ENCODE measurements around the gene YEATS2. TPM values are rescaled to one million over a fixed set of nuclear protein-coding genes. Genes with fewer than 3 reads are reported as not detected.

YEATS2 gene
- total RNA-seq, 1 donor from 2014 or later = 65.1 TPM

- H3K36me3 Mint-ChIP-seq (ENCODE audit: low read depth, unreplicated experiment) = peaks cover 28% of the 10 kb centered on the region
Measured at GRCh38 chr3:183845090-183845489, 147.5 kb downstream of the YEATS2 start.

GRCh38 chr3:183845608-183846288 lies 148.2 kb downstream of the YEATS2 start:
- Mint-ChIP-seq H3K36me3 (ENCODE audit: low read depth, unreplicated experiment) (peaks cover 28% of the 10 kb centered on the region), H3K9me3 (ENCODE audit: unreplicated experiment) (no peaks in the 10 kb centered on the region), H3K27ac (ENCODE audit: unreplicated experiment) (no peak overlapping the region), H3K27me3 (ENCODE audit: unreplicated experiment) (no peaks in the 10 kb centered on the region), H3K4me3 (ENCODE audit: unreplicated experiment) (no peak overlapping the region), H3K4me1 (ENCODE audit: unreplicated experiment) (no peaks in the 10 kb centered on the region)
- no peak for DNase-seq (ENCODE audit: low spot score)
- TF ChIP-seq, protein P1, sequence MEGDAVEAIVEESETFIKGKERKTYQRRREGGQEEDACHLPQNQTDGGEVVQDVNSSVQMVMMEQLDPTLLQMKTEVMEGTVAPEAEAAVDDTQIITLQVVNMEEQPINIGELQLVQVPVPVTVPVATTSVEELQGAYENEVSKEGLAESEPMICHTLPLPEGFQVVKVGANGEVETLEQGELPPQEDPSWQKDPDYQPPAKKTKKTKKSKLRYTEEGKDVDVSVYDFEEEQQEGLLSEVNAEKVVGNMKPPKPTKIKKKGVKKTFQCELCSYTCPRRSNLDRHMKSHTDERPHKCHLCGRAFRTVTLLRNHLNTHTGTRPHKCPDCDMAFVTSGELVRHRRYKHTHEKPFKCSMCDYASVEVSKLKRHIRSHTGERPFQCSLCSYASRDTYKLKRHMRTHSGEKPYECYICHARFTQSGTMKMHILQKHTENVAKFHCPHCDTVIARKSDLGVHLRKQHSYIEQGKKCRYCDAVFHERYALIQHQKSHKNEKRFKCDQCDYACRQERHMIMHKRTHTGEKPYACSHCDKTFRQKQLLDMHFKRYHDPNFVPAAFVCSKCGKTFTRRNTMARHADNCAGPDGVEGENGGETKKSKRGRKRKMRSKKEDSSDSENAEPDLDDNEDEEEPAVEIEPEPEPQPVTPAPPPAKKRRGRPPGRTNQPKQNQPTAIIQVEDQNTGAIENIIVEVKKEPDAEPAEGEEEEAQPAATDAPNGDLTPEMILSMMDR (IDR thresholded peaks at IDR 0.05; ENCODE audit: unreplicated experiment) = no peak

More at GRCh38 chr3:183845090-183845489, 147.5 kb downstream of the YEATS2 start:
- Mint-ChIP-seq H3K9me3 (ENCODE audit: unreplicated experiment) (no peaks in the 10 kb centered on the region), H3K27ac (ENCODE audit: unreplicated experiment) (no peak overlapping the region), H3K4me1 (ENCODE audit: unreplicated experiment) (no peaks in the 10 kb centered on the region), H3K27me3 (ENCODE audit: unreplicated experiment) (no peaks in the 10 kb centered on the region), H3K4me3 (ENCODE audit: unreplicated experiment) (no peak overlapping the region)
- TF ChIP-seq, protein P1 (IDR thresholded peaks at IDR 0.05; ENCODE audit: unreplicated experiment) = no peak
- no peak for DNase-seq (ENCODE audit: low spot score)

DNA sequence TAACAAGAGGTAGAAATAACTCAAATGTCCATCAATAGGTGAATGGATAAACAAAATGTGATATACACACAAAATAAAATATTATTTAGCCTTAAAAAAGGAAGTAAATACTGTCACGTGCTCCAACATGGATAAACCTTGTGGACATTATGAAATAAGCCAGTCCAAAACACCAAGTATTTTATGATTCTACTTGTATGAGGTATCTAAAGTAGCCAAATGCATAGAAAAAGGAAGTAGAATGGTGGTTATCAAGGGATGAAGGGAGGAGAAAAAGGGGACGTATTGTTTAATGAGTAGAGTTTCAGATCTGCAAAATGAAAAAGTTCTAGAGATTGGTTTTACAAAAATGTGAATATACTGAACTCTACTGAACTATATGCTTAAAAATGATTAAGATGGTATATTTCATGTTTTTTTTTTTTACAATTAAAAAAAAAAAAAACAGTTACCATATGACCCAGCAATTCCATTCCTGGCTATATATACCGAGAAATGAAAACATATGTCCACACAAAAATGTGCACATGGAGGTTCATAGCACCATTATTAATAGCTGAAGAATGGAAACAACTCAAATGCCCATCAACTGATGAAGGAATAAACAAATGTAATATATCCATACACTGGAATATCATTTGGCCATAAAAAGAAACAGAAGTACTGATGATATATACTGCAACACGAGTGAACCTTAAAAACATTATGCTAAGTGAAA lies 156.9 kb downstream of the YEATS2 start:
- DNase-seq (ENCODE audit: low spot score) = no peak
- no peak overlapping the region for H3K27ac Mint-ChIP-seq (ENCODE audit: unreplicated experiment)
- TF ChIP-seq, protein P1 (IDR thresholded peaks at IDR 0.05; ENCODE audit: unreplicated experiment) = no peak
- H3K36me3 Mint-ChIP-seq (ENCODE audit: low read depth, unreplicated experiment) = peaks cover 17% of the 10 kb centered on the region
- H3K4me3 Mint-ChIP-seq (ENCODE audit: unreplicated experiment) = no peak overlapping the region
- no peaks in the 10 kb centered on the region for H3K27me3 Mint-ChIP-seq (ENCODE audit: unreplicated experiment)
- H3K4me1 Mint-ChIP-seq (ENCODE audit: unreplicated experiment) = no peaks in the 10 kb centered on the region
- no peaks in the 10 kb centered on the region for H3K9me3 Mint-ChIP-seq (ENCODE audit: unreplicated experiment)

DNA sequence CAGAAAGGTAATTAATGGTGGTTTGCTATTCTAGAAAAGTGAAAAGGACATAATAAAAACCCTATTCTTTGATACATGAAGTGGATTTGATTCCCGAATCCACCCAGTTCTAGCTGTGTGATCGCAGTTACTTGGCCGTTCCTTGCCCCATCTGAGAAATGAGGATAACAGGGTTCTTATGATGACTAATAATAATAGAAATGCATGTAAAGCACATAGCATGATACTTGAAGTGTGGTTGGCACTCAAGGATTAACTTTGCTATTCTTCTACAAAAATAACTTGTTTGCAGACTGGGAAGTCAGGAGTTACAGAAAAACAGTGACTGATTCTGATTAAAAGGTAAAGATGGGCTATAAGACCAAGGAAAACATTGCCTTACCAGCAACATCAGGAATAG lies 160.3 kb downstream of the YEATS2 start:
- H3K27ac Mint-ChIP-seq (ENCODE audit: unreplicated experiment) = no peak overlapping the region
- no peaks in the 10 kb centered on the region for H3K27me3 Mint-ChIP-seq (ENCODE audit: unreplicated experiment)
- no peaks in the 10 kb centered on the region for H3K9me3 Mint-ChIP-seq (ENCODE audit: unreplicated experiment)
- no peak for DNase-seq (ENCODE audit: low spot score)
- peaks cover 30% of the 10 kb centered on the region for H3K36me3 Mint-ChIP-seq (ENCODE audit: low read depth, unreplicated experiment)
- TF ChIP-seq, protein P1 (IDR thresholded peaks at IDR 0.05; ENCODE audit: unreplicated experiment) = no peak
- no peaks in the 10 kb centered on the region for H3K4me1 Mint-ChIP-seq (ENCODE audit: unreplicated experiment)
- no peak overlapping the region for H3K4me3 Mint-ChIP-seq (ENCODE audit: unreplicated experiment)

Other genes with a start within 250 kb of the YEATS2 start
- gene KLHL6, start 142.1 kb upstream of the YEATS2 start, total RNA-seq (ENCODE audit: unreplicated experiment) = 46.1 TPM
- gene KLHL24, start 62.2 kb upstream of the YEATS2 start, total RNA-seq (ENCODE audit: unreplicated experiment) = 50.9 TPM
- 0.90 TPM for gene MAP6D1, start 127.8 kb downstream of the YEATS2 start, total RNA-seq (ENCODE audit: unreplicated experiment)
- gene PARL, start 187.1 kb downstream of the YEATS2 start, total RNA-seq (ENCODE audit: unreplicated experiment) = 62.9 TPM